Suppressor macrophage treated with lipopolysaccharide for 4 hours (primary cell): ENCODE measurements around the gene EIF4G1.

Source experiments
- DNase-seq: peaks from one replicate; pipeline ENCODE4 v3.0.0-alpha.2; 2020

Gene EIF4G1

DNA sequence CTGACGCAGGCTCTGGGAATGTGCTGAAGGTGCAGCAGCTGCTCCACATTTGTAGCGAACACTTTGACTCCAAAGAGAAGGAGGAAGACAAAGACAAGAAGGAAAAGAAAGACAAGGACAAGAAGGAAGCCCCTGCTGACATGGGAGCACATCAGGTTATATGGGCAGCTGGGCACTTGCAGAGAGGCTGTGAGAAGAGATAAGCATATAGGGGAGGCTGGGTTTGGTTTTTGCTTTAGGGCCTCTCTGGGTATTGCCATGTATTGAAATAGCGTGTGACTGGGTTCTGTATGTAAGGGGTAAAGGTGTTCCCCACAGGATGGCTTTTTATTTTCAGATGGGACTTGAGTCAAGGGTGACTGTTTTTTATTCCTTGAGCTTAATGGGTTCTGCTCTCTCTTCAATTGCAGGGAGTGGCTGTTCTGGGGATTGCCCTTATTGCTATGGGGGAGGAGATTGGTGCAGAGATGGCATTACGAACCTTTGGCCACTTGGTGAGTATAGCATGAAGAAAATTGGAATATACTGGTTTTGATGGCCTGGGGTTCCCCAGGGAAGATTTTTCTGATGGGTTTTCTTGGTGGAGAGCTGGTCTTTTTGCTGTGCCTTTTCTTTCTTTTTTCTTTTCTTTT is 7.9 kb upstream of the EIF4G1 start:
- DNase-seq, result no peak

DNA sequence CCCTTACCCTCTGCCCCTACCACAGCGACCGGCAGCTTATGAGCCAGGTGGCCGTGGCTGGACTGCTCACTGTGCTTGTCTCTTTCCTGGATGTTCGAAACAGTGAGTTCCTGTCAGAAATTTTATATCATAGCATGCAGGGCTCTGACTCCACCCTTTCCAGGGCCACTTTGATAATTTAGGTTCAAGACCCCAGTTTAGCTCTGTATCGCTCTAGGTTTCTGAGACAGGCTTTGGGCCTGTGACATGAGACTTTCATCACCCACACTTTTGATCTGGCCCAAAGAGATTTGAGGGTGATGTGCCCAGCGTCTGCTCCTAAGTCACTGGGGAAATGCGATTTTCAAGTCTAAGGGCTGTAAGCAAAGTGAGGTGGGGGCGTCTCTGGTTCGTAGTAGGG is 6.5 kb upstream of the EIF4G1 start:
- DNase-seq, result no peak

DNA sequence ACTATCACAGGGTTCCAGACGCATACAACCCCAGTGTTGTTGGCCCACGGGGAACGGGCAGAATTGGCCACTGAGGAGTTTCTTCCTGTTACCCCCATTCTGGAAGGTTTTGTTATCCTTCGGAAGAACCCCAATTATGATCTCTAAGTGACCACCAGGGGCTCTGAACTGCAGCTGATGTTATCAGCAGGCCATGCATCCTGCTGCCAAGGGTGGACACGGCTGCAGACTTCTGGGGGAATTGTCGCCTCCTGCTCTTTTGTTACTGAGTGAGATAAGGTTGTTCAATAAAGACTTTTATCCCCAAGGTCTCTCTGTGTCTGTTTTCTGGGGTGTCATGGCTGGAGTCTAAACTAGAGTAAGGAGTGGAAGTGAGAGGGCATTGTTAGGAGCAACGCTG is 5.7 kb upstream of the EIF4G1 start:
- DNase-seq, result no peak

DNA sequence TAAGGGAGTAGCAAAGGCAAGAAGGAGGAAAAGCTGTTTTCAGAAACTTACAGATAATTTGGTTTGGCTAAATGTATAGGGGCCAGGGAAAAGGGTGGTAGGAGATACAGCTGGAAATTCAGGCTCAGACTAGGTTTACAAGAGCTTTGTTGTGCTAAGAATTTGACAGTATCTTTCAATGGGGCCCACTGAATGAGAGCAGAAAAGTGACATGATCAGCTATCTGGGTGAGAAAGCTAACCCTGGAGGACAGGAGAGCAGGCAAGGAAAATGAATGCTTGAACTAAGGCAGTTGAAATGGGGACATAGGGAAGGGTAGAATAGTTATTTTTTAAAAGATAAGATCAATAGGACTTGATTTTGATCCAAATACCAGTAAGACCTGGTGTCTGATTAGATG is 2.8 kb upstream of the EIF4G1 start:
- DNase-seq, result no peak

GRCh38 chr3:184314700-184315542 is 515 bp downstream of the EIF4G1 start:
- DNase-seq, result peak; percentile 83

- DNase-seq, result peak; percentile 25
Observed at GRCh38 chr3:184315543-184315867, 1.1 kb downstream of the EIF4G1 start.

GRCh38 chr3:184315871-184316661 is 1.7 kb downstream of the EIF4G1 start:
- DNase-seq, result no peak

GRCh38 chr3:184316792-184317191 is 2.4 kb downstream of the EIF4G1 start:
- no peak for DNase-seq

- no peak for DNase-seq
Observed at GRCh38 chr3:184317201-184317600, 2.8 kb downstream of the EIF4G1 start.

DNA sequence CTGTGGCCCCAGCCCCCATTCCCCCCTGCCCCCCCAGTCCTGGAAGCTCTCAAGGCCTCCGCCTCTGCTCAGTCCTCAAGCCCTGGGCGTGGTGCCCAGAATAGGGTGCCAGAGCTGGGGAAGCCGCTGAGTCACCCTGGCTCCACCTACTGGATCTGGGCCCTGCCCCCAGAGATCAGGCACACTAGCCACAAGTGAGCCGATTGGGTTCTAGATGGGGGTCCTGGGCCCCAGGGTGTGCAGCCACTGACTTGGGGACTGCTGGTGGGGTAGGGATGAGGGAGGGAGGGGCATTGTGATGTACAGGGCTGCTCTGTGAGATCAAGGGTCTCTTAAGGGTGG is 5.7 kb downstream of the EIF4G1 start:
- peak; percentile 87 for DNase-seq

DNA sequence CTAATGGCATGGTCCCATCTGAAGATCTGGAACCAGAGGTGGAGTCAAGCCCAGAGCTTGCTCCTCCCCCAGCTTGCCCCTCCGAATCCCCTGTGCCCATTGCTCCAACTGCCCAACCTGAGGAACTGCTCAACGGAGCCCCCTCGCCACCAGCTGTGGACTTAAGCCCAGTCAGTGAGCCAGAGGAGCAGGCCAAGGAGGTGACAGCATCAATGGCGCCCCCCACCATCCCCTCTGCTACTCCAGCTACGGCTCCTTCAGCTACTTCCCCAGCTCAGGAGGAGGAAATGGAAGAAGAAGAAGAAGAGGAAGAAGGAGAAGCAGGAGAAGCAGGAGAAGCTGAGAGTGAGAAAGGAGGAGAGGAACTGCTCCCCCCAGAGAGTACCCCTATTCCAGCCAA is 7.3 kb downstream of the EIF4G1 start:
- no peak for DNase-seq

DNA sequence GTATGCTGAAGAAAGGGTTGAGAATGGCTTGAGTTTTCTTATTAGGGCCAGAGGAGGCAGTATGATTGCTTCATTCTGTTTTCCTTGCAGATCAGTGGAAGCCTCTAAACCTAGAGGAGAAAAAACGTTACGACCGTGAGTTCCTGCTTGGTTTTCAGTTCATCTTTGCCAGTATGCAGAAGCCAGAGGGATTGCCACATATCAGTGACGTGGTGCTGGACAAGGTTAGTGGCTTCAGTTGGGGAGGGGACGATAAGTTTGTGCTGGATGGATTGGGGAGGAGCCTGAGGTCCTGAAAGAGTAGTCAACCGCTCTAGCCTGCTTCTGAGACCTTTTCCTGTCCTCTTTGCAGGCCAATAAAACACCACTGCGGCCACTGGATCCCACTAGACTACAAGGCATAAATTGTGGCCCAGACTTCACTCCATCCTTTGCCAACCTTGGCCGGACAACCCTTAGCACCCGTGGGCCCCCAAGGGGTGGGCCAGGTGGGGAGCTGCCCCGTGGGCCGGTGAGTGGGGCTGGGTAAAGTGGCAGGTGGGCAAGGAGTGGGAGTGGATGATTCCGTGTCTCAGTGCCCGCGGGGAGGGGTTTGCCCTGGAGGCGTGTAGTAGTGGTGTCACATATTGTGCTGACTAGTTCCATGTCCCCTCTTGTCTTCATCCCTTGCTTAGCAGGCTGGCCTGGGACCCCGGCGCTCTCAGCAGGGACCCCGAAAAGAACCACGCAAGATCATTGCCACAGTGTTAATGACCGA is 8.5 kb downstream of the EIF4G1 start:
- peak; percentile 75 for DNase-seq

- no peak for DNase-seq
Observed at GRCh38 chr3:184323696-184324095, 9.3 kb downstream of the EIF4G1 start.

DNA sequence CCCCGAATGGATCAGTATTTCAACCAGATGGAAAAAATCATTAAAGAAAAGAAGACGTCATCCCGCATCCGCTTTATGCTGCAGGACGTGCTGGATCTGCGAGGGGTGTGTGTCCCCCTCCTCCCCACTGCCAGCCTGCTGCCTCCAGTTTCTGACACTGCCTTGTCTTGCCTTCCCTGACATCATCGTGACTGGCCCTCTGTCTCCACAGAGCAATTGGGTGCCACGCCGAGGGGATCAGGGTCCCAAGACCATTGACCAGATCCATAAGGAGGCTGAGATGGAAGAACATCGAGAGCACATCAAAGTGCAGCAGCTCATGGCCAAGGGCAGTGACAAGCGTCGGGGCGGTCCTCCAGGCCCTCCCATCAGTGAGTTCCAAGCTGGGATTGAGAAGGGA is 10.9 kb downstream of the EIF4G1 start:
- DNase-seq, result no peak

GRCh38 chr3:184325715-184326369 is 11.4 kb downstream of the EIF4G1 start:
- no peak for DNase-seq

DNA sequence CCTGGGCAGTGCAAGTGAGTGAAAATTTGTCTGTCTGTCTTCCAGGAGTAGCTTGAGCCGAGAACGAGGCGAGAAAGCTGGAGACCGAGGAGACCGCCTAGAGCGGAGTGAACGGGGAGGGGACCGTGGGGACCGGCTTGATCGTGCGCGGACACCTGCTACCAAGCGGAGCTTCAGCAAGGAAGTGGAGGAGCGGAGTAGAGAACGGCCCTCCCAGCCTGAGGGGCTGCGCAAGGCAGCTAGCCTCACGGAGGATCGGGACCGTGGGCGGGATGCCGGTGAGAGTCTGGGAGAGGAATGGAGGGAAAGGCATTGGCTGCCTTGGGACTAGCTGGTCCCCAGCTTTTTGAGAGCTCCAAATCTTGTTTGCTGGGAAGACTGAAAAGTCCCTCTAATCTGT is 12.8 kb downstream of the EIF4G1 start:
- no peak for DNase-seq

- no peak for DNase-seq
Observed at GRCh38 chr3:184328516-184328915, 14.1 kb downstream of the EIF4G1 start.

DNA sequence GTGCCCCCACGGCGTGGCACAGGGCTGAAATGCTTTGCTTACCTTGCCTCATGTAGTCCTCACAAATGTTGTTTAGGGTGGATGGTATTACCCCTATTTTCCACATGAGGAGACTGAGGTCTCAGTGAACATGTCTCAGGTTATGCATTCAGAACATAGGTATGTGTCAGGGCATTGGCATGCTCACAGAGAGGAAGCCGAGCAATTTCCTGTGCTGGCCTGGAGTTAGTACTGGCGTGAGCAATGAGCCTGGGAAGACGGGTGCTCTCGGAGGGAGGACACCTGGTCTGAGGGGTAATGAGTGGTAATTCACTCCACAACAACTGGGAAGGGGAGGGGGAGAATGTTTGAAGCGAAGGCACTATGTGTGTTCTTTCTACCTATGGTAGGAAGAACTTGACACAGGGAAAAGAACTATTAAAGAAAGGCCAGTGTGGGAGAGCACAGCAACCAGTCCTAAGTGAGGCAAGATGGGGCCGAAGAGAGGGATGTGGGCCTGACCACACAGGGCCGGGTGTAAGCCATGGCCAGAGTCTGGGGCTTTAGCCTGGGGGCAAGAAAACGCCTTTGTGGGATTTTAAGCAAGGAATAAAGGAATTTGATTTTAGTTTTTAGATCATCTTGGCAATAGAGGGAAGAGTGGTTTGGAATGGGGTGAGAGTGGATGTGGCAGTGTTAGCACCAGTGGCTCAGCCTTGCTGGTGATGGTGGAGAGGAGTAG is 18.1 kb downstream of the EIF4G1 start:
- no peak for DNase-seq

DNA sequence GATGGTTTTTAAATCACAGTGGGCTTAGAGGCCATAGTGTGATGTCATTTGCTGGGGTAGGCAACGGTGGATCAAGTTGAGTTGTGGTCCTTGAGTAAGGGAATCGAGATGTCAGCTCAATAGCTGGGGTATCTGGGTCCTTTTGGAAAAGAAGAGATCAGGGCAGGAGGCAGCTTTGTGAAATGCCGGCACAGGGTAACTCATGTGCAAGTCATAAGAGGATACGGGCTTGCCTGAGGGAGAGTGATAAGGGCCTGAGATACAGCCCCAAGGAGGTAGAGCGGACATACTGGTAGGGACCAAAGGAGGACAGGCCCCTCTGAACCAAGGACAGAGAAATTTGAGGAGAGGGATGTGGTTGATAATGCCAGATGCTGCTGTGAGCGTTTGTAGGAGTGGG is 18.8 kb downstream of the EIF4G1 start:
- DNase-seq, result no peak

DNA sequence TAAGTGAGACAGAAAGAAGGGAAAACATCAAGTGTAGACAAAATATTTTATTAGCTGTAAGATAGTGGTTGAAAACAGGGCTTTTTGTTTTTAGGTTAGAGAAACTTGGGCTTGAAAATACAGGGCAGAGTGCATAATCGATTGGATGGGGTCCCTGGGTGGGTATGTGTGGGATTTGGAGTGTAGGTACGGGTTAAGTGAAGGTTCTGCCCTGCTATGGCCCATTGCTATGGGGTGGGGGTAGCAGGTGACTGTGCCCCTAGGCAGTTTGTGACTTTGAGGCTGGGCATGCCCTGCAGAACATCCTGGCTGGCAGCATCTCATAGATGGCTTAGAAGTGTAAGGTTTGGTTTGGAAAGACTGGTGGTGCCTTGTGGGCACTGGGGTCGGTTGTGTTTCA is 19.3 kb downstream of the EIF4G1 start:
- DNase-seq, result no peak

DNA sequence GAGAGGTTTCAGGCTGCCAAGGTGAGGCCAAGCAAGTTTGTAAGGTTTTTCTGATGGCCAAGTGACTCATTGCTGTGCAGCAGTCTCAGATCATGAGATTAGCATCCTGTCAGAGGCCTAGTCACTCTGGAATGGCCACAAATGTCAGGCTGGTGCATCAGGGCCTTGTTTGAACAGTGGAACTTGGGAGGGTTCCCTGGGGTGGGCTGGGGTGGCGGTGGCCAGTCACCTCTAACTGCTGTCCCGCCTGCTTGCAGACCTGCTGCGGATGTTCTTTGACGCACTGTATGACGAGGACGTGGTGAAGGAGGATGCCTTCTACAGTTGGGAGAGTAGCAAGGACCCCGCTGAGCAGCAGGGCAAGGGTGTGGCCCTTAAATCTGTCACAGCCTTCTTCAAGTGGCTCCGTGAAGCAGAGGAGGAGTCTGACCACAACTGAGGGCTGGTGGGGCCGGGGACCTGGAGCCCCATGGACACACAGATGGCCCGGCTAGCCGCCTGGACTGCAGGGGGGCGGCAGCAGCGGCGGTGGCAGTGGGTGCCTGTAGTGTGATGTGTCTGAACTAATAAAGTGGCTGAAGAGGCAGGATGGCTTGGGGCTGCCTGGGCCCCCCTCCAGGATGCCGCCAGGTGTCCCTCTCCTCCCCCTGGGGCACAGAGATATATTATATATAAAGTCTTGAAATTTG is 20.2 kb downstream of the EIF4G1 start:
- DNase-seq, result peak; percentile 39

GRCh38 chr3:184335291-184335660 is 20.9 kb downstream of the EIF4G1 start:
- DNase-seq, result no peak
